ENCODE data around the gene MYL7. TPM values are rescaled to one million over a fixed set of nuclear protein-coding genes. Genes with fewer than 3 reads are reported as not detected.

The MYL7 gene
- total and polyA plus RNA-seq, 9 donors: 0.35 to 2.0 (median 1.5) TPM; not detected in 3

DNA sequence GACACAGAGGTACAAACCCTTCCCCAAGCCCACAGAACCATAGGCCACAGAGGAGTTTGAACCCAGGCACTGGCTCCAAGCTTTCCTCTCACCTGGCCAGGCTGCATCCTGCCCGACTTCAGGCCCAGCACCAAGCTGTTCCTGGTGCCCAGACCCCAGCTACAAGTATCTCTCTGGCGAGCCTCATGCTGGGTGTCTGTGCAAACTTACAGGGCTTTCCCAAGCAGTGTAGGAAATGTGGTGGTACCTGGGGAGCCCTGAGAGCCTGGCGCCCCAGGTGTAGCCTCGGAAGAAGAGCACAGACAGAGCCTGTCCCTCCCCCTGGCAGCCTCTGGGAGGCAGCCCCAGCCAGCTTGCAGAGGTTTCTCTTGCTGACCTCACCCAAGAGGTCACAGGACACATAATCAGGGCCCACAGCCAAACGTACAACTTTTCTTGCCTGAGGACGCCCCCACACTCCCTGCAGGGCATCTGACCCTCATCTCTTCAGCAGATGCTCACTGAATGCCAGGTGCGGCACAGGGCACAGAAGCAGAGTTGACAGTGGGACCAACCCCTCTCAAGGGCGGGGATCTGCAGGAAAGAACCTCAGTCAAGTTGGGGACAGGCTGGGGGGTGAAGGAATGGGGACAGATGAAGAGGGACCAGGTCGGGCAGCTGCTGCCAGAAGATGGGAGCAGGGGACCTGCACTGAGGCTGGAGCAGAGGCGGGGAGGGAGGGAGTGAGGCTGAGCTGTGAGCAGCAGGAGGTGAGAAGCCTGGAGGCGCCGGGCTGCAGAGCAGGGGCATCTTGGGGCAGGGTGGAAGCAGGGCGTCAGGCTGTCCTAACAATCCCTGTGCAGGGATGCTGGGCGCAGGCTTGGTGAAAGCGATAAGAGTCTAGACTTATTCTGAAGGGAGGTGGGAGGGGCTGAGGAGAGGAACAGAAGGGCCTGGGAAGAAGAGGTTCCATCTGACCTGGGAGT is 16.3 kb upstream of the MYL7 start:
- WGBS, 3 donors: 73 to 79% (median 78%) methylated on average over 15 of the region's 15 CpGs
- TF ChIP-seq EP300 (IDR thresholded peaks at IDR 0.05) (no peak), POLR2A (IDR thresholded peaks at IDR 0.05) (no peak), CTCF (IDR thresholded peaks at IDR 0.05) (no peak)
- intact Hi-C loops (cut with DNase I): no loop called here
- Histone ChIP-seq H3K27ac (no peak overlapping the region), H3K9me3 (no peaks in the 10 kb centered on the region), H3K36me3 (no peaks in the 10 kb centered on the region), H3K4me1 (ENCODE audit: insufficient read depth) (no peaks in the 10 kb centered on the region), H3K4me3 (no peak overlapping the region), H3K27me3 (no peaks in the 10 kb centered on the region)
- no peak for DNase-seq

DNA sequence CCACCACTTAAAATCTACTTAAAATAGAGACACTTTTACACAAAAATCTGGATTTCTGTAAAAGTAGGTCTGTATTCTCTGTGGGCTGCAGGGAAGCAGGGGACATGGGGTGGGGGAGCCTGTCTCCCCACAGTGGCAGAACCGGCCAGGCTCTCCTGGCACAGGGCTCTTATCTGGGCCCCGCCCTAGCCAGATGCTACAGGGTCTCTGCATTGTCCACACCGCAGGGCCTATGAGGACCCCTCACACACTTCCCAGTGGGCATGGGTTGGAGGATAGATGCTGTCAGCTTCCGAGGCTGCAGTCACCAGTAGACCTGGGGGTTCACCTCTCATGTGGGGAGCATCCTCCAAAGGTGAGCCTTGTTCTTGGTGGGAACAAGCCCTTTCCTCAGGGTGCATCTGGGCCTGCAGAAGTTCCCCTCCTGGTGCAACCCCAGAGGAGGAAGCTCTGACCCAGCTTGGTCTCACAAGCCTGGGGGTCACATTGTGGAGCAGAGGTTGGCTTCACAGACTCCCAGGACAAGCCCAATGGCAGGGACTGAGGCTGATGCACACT is 15.4 kb upstream of the MYL7 start:
- no peaks in the 10 kb centered on the region for H3K9me3 ChIP-seq
- H3K27ac ChIP-seq: no peak overlapping the region
- no peaks in the 10 kb centered on the region for H3K4me1 ChIP-seq (ENCODE audit: insufficient read depth)
- no peak for DNase-seq
- intact Hi-C loops (cut with DNase I): no loop called here
- 80 to 83% (median 83%) methylated on average over 3 to 4 of the region's 4 CpGs for WGBS, 3 donors
- no peaks in the 10 kb centered on the region for H3K36me3 ChIP-seq
- no peaks in the 10 kb centered on the region for H3K27me3 ChIP-seq
- H3K4me3 ChIP-seq: no peak overlapping the region
- TF ChIP-seq POLR2A (IDR thresholded peaks at IDR 0.05) (no peak), EP300 (IDR thresholded peaks at IDR 0.05) (no peak), CTCF (IDR thresholded peaks at IDR 0.05) (no peak)

- no peak overlapping the region for H3K4me3 ChIP-seq
- H3K4me1 ChIP-seq (ENCODE audit: insufficient read depth): no peaks in the 10 kb centered on the region
- 74 to 81% (median 76%) methylated on average over 7 to 8 of the region's 8 CpGs for WGBS, 3 donors
- no peak overlapping the region for H3K27ac ChIP-seq
- TF ChIP-seq POLR2A (IDR thresholded peaks at IDR 0.05) (no peak), CTCF (IDR thresholded peaks at IDR 0.05) (no peak), EP300 (IDR thresholded peaks at IDR 0.05) (no peak)
- H3K36me3 ChIP-seq: no peaks in the 10 kb centered on the region
- no peaks in the 10 kb centered on the region for H3K9me3 ChIP-seq
- H3K27me3 ChIP-seq: no peaks in the 10 kb centered on the region
- intact Hi-C loops (cut with DNase I): no loop called here
- DNase-seq: no peak
Observed at GRCh38 chr7:44155191-44156185, 14.4 kb upstream of the MYL7 start.

DNA sequence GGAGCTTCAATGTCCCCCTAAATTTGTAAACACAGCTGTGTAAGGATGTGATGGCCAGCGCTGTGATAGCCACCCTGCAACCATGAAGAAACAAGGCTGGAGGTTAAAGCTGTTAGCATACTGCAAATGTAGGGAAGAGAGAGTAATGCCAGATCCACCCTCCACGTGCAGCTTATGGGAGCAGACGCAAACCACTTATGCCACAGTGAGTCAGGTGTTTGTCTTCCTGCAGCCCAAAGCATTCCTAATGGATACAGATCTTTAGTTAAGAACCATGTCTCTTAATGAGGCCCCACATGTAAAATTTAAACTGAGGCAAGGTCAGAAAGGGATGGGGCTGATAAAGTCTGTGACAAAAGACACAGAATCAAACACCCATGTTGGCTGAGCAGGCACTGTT is 13.6 kb upstream of the MYL7 start:
- Histone ChIP-seq H3K27ac (no peak overlapping the region), H3K27me3 (no peaks in the 10 kb centered on the region), H3K9me3 (no peaks in the 10 kb centered on the region), H3K4me3 (no peak overlapping the region), H3K36me3 (no peaks in the 10 kb centered on the region), H3K4me1 (ENCODE audit: insufficient read depth) (no peaks in the 10 kb centered on the region)
- 75 to 88% (median 76%) methylated on average over 3 of the region's 3 CpGs for WGBS, 3 donors
- no peak for DNase-seq
- intact Hi-C loops (cut with DNase I): no loop called here
- TF ChIP-seq CTCF (IDR thresholded peaks at IDR 0.05): no peak
- TF ChIP-seq EP300 (IDR thresholded peaks at IDR 0.05): no peak
- no peak for TF ChIP-seq POLR2A (IDR thresholded peaks at IDR 0.05)
